ES-I3 (cell line): ENCODE measurements around the gene CLCA2.

Experiments
- H3K36me3 ChIP-seq: 2 replicates; pipeline ENCODE4 v1.6.1; 2013; ENCODE audit warnings: mild to moderate bottlenecking, low read length, control low read depth, moderate library complexity; ENCODE audit not compliant: insufficient read depth
- H3K4me1 ChIP-seq: 2 replicates; pipeline ENCODE4 v1.6.1; 2013; ENCODE audit warnings: mild to moderate bottlenecking, control low read depth, low read length; ENCODE audit not compliant: insufficient read depth
- H3K9ac ChIP-seq: 2 replicates; pipeline ENCODE4 v1.6.1; 2013; ENCODE audit warnings: low read depth, mild to moderate bottlenecking, low read length, moderate library complexity
- H3K9me3 ChIP-seq: 2 replicates; pipeline ENCODE4 v1.6.1; 2013; ENCODE audit warnings: mild to moderate bottlenecking, low read length, moderate library complexity; ENCODE audit not compliant: control insufficient read depth, insufficient read depth

The CLCA2 gene

GRCh38 chr1:86410879-86411278 lies 13.1 kb upstream of the CLCA2 start:
- no peaks in the 10 kb centered on the region for H3K4me1 ChIP-seq
- no peak overlapping the region for H3K9ac ChIP-seq
- no peaks in the 10 kb centered on the region for H3K9me3 ChIP-seq
- H3K36me3 ChIP-seq: no peaks in the 10 kb centered on the region

- H3K9me3 ChIP-seq: no peaks in the 10 kb centered on the region
- H3K4me1 ChIP-seq: no peaks in the 10 kb centered on the region
- H3K9ac ChIP-seq: no peak overlapping the region
- no peaks in the 10 kb centered on the region for H3K36me3 ChIP-seq
Observed at GRCh38 chr1:86416343-86416742, 7.6 kb upstream of the CLCA2 start.

DNA sequence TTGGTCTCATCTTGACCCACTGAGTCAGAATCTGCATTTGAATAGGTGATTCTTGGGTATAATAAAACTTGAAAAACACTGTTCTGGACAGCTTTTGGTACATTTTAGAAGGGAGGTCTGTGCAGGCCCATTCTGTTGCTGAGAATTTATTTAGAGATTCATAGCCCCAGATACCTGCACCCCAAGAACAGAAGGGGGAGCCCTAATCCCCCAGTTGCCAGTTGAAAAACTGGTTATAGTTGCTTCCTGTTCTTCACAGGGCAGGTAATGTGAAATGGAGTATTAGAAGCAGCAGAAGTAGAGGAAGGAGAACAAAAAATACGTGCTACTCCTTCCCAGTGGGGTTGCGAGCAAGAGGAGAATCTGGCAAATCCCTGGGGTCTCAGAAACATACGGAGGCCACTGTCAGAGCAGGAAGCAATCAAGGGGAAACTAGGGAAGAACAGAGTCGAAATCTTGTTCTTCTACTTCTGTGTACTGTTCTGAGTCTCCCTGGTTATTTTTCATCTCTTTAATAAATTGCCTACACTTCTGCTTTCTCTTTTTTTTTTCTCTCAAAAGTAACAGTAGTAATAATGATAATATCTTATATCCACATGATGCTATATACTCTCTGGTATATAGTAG lies 4.6 kb upstream of the CLCA2 start:
- H3K36me3 ChIP-seq: no peaks in the 10 kb centered on the region
- H3K9ac ChIP-seq: no peak overlapping the region
- no peaks in the 10 kb centered on the region for H3K4me1 ChIP-seq
- no peaks in the 10 kb centered on the region for H3K9me3 ChIP-seq

- H3K36me3 ChIP-seq: no peaks in the 10 kb centered on the region
- H3K9ac ChIP-seq: no peak overlapping the region
- no peaks in the 10 kb centered on the region for H3K4me1 ChIP-seq
- no peaks in the 10 kb centered on the region for H3K9me3 ChIP-seq
Observed at GRCh38 chr1:86421601-86422280, 2.2 kb upstream of the CLCA2 start.

GRCh38 chr1:86423473-86423872 lies 498 bp upstream of the CLCA2 start:
- H3K9ac ChIP-seq: no peak overlapping the region
- H3K4me1 ChIP-seq: no peaks in the 10 kb centered on the region
- H3K36me3 ChIP-seq: no peaks in the 10 kb centered on the region; the same call in 1 of the 2 replicates
- H3K9me3 ChIP-seq: no peaks in the 10 kb centered on the region

DNA sequence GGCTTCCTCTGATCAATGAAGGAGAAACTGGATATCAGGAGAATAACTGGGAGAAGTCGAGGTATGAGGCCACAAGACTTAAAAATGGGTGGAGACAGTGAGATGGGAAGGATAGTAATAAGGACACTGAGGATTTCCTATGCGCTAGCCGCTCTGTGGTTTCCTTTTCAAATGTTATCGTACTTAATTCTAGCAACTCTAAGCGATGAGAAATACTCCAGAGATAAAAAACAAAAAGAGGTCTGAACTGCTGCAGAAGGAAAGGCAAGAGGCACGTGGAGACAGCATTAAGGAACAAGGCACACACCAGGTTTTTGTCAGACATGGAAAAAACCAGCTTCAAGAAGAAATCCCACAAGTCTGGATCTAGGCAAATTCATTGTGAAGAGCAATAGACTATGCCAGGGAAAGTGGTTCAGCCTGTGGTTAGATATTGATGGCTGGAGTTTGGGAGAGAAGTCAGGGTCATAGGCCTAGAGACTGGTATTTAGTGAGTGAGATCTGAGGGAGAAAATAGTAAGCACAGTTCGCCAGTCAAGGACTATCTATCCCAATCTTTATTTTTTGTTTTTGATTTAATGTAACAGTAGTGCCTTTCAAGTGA lies 5.3 kb downstream of the CLCA2 start:
- no peaks in the 10 kb centered on the region for H3K4me1 ChIP-seq
- no peaks in the 10 kb centered on the region; the same call in 1 of the 2 replicates for H3K36me3 ChIP-seq

DNA sequence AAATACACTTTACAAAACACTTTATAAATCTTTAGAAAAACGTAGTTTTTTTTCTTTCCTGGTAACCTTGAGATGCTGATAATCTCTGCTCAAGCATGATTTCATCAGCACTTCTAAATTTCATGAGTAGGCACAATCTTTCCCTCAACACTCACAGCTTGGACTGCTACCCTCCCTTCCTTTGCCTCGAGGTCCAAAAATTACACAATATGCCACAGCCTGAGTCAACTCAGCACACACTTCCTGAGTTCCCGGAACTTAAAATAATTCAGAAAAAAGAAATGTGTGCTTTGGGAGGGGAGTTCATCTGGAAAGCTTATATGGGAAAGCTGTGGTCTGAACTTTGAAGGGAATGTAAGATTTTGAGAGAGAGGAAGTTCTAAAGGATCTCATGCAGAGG lies 5.9 kb downstream of the CLCA2 start:
- Histone ChIP-seq H3K36me3 (no peaks in the 10 kb centered on the region; the same call in 1 of the 2 replicates), H3K4me1 (no peaks in the 10 kb centered on the region), H3K9ac (no peak overlapping the region), H3K9me3 (no peaks in the 10 kb centered on the region)

More for the DNA sequence above, 5.3 kb downstream of the CLCA2 start:
- no peaks in the 10 kb centered on the region for H3K9me3 ChIP-seq
- no peak overlapping the region for H3K9ac ChIP-seq

- Histone ChIP-seq H3K9ac (no peak overlapping the region), H3K9me3 (no peaks in the 10 kb centered on the region), H3K4me1 (no peaks in the 10 kb centered on the region), H3K36me3 (no peaks in the 10 kb centered on the region; the same call in 1 of the 2 replicates)
Observed at GRCh38 chr1:86430376-86430775, 6.4 kb downstream of the CLCA2 start.

GRCh38 chr1:86434059-86434458 lies 10.1 kb downstream of the CLCA2 start:
- Histone ChIP-seq H3K36me3 (no peaks in the 10 kb centered on the region), H3K9ac (no peak overlapping the region), H3K9me3 (no peaks in the 10 kb centered on the region), H3K4me1 (no peaks in the 10 kb centered on the region)

DNA sequence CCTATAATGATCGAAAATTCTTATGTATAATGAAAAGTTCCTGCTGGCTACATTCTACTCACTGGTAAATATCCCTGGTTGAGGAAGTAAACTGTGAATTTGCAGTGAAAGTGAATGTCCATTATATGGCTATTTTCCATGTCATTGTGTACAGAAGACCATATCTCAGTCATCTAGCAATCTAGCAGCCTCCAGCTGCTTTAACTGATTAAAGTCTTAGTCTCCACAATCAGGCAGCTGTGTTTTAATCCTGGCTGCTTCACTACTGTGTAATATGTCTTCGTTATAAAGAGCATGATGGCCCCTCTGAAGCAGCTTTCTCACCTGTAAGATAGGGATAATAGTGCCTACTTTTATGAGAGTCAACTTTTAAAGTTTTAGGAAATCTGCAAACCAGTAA lies 11.4 kb downstream of the CLCA2 start:
- Histone ChIP-seq H3K4me1 (no peaks in the 10 kb centered on the region), H3K9ac (no peak overlapping the region), H3K36me3 (no peaks in the 10 kb centered on the region), H3K9me3 (no peaks in the 10 kb centered on the region)

GRCh38 chr1:86436041-86436440 lies 12.1 kb downstream of the CLCA2 start:
- Histone ChIP-seq H3K9ac (no peak overlapping the region), H3K9me3 (no peaks in the 10 kb centered on the region), H3K36me3 (no peaks in the 10 kb centered on the region), H3K4me1 (no peaks in the 10 kb centered on the region)

GRCh38 chr1:86441581-86441980 lies 17.6 kb downstream of the CLCA2 start:
- Histone ChIP-seq H3K36me3 (no peaks in the 10 kb centered on the region), H3K9ac (no peak overlapping the region), H3K9me3 (no peaks in the 10 kb centered on the region), H3K4me1 (no peaks in the 10 kb centered on the region)

GRCh38 chr1:86441997-86442396 lies 18.0 kb downstream of the CLCA2 start:
- Histone ChIP-seq H3K9me3 (no peaks in the 10 kb centered on the region), H3K9ac (no peak overlapping the region), H3K4me1 (no peaks in the 10 kb centered on the region), H3K36me3 (no peaks in the 10 kb centered on the region)

DNA sequence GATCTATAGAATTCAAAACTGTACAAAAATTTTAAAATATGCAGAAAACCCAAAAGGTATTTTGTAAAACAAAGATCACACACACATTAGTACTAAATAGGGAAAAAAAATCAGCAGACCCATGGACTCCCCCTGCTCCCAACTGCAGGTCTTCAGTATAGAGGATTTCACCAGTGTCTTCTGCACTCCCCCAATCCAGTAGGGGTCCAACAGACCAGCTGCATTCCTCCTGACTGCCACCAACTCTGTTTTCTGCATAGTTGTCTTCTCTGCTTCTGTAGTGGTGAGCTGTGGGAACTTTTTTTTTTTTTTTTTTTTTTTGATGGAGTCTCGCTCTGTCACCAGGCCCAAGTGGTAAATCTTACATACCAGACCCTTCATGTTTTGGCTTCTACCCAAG lies 21.9 kb downstream of the CLCA2 start:
- Histone ChIP-seq H3K4me1 (no peaks in the 10 kb centered on the region), H3K36me3 (no peaks in the 10 kb centered on the region), H3K9ac (no peak overlapping the region), H3K9me3 (no peaks in the 10 kb centered on the region)

DNA sequence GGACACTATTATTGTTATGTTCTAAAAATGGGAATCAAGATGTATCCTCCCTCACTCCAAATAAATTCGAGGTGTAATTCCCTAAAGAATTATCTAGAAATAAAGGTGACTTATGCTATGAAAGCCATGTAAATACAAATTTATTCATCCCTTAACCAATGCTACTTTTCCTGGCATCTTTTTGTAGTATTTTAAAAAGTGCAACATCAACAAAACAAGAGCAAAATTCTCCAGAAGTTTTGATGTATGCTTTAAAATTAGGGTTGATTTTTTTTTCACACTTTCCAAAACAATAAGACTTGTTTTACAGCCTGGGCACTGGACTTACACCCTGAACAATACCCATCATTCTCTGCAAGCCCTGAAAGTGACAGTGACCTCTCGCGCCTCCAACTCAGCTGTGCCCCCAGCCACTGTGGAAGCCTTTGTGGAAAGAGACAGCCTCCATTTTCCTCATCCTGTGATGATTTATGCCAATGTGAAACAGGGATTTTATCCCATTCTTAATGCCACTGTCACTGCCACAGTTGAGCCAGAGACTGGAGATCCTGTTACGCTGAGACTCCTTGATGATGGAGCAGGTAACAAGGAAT lies 23.3 kb downstream of the CLCA2 start:
- Histone ChIP-seq H3K9ac (no peak overlapping the region), H3K4me1 (no peaks in the 10 kb centered on the region), H3K9me3 (no peaks in the 10 kb centered on the region), H3K36me3 (no peaks in the 10 kb centered on the region)
